ENCODE data around the gene AQP1. TPM values are rescaled to one million over a fixed set of nuclear protein-coding genes. Genes with fewer than 3 reads are reported as not detected.
A peak's percentile ranks its signal among the peaks of the same experiment; 100 is the strongest.

AQP1 gene
- total and polyA plus RNA-seq, 11 donors = 113 to 420 (median 210) TPM

DNA sequence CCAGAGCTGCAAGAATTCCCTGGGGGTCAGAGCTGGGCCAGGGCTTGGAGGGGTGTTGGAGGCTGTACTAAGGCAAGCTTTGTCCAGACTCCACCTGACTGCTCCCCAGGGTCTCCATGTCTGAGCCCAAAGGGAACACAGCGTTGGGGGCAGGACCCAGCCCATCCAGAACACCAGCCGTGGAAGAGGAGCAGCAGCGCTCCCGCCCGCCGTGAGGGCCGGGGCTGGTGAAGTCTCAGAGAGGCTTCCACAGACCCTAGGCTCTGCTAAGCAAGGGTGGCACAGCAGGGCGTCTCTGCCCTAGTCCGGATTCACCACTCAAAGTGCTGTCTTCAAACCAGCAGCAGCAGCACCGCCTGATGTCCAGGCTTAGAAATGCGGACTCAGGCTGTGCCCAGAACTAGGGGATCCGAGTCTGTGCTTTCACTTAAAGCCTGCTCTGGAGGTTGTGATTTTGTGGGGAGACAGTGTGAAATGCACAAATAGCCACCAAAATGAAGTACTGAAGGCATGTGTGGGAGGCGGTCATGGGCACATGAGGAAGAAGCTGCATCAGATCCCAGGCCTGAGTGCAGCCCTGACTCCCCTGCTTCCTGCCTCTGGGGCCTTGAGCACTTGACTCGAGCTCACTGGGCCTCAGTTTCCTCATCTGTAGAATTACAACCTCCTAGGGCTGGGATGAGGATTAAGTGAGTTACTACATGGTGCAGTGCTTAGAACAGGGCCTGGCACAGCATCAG lies 16.6 kb upstream of the AQP1 start:
- H3K27ac ChIP-seq = peak overlapping the region in 7 of 12 donors; percentile 15 to 73 (median 70)
- no peak for TF ChIP-seq POLR2A (IDR thresholded peaks at IDR 0.05)
- TF ChIP-seq, protein P1, sequence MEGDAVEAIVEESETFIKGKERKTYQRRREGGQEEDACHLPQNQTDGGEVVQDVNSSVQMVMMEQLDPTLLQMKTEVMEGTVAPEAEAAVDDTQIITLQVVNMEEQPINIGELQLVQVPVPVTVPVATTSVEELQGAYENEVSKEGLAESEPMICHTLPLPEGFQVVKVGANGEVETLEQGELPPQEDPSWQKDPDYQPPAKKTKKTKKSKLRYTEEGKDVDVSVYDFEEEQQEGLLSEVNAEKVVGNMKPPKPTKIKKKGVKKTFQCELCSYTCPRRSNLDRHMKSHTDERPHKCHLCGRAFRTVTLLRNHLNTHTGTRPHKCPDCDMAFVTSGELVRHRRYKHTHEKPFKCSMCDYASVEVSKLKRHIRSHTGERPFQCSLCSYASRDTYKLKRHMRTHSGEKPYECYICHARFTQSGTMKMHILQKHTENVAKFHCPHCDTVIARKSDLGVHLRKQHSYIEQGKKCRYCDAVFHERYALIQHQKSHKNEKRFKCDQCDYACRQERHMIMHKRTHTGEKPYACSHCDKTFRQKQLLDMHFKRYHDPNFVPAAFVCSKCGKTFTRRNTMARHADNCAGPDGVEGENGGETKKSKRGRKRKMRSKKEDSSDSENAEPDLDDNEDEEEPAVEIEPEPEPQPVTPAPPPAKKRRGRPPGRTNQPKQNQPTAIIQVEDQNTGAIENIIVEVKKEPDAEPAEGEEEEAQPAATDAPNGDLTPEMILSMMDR (IDR thresholded peaks at IDR 0.05) = no peak
- no peaks in the 10 kb centered on the region for H3K27me3 ChIP-seq
- 64 to 87% (median 84%) methylated on average over 5 to 14 of the region's 14 CpGs for WGBS, 4 donors
- peak in 1 of 5 donors; percentile 30 for DNase-seq
- H3K9me3 ChIP-seq = peaks cover 0 to 6% (median 0%) of the 10 kb centered on the region in 12 donors
- no peaks in the 10 kb centered on the region for H3K36me3 ChIP-seq
- H3K4me1 ChIP-seq = peaks cover 19 to 80% (median 66%) of the 10 kb centered on the region in 12 donors
- no peak overlapping the region for H3K4me3 ChIP-seq
- ATAC-seq = no peak
- intact Hi-C loops (cut with DNase I) = loop anchor here in 1 of 10 donors (2.0 kb wide), 1 partner anchor 24 kb away; no protein-coding TSS in a partner anchor

DNA sequence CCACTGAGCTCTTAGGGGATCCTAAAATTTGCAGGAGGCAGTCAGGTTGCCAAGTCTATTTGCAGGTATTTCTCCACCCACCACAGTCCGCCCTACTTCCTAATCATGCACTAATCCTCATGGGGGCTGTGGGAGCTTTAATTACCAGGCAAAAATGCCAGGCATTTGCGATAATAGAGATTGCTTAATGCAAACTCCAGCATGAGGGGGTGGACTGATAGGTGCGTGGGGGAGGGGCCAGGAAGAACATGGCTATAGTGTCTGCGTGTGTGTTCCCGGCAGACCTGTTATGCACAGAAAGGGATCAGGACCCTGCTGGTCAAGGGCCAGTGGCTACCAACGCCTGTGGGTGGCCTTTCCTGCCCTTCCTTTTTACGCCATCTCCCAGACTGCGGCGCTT lies 15.6 kb upstream of the AQP1 start:
- H3K36me3 ChIP-seq = no peaks in the 10 kb centered on the region
- DNase-seq = peak in 1 of 5 donors; percentile 12
- H3K27ac ChIP-seq = peak overlapping the region in 1 of 12 donors; percentile 27
- no peak for ATAC-seq
- H3K9me3 ChIP-seq = peaks cover 0 to under 1% (median 0%) of the 10 kb centered on the region in 12 donors
- TF ChIP-seq, protein P1 (IDR thresholded peaks at IDR 0.05) = no peak
- no peak for TF ChIP-seq POLR2A (IDR thresholded peaks at IDR 0.05)
- intact Hi-C loops (cut with DNase I) = no loop called here
- 68 to 75% (median 71%) methylated on average over 9 of the region's 9 CpGs for WGBS, 4 donors
- H3K27me3 ChIP-seq = no peaks in the 10 kb centered on the region
- H3K4me1 ChIP-seq = peaks cover 19 to 90% (median 73%) of the 10 kb centered on the region in 12 donors
- no peak overlapping the region for H3K4me3 ChIP-seq

DNA sequence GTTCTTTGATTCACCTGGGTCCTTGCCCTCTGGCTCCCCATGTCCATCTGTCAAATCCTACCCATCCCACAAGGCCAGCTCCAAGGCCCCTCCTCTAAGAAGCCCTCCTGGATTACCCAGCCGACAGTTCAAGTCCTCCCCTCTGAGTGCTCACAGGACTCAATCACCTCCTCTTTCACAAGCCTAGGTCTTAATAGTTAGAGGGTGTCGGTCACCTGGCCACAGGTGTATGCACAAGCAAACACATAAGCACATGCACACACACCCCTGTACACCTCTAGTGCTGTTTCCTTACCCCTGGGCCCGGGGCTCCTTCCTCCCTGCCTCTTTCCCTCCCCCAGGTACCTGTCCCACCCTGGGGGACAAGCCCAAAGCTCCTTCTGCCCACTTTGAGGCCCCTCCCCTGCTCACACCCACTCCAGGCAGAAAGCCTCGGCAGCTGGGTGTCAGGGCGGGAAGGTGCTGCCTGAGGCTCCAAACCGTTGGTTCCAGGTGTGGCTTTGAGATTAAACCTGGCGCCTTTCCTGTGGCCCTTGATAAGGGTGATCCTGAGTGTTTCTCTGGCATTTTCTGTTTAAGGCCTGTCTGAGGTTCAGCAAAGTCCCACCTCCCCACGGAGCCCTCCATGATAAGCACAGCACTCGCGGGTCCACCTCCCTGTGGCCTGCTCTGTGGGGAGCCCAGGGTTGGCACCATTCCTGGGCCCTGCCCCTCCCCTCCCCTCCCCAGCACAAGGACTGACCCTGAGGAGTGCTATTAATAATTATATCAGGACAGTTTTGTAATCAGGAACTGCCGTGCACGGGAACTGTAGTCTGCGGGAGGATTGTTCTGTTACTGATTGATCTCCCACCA lies 14.6 kb upstream of the AQP1 start:
- Histone ChIP-seq H3K4me3 (no peak overlapping the region), H3K4me1 (peaks cover 19 to 89% (median 76%) of the 10 kb centered on the region in 12 donors), H3K36me3 (no peaks in the 10 kb centered on the region), H3K27ac (peak overlapping the region in 3 of 12 donors; percentile 8 to 37 (median 27)), H3K27me3 (no peaks in the 10 kb centered on the region), H3K9me3 (no peaks in the 10 kb centered on the region)
- 28 to 37% (median 33%) methylated on average over 13 of the region's 13 CpGs for WGBS, 4 donors
- TF ChIP-seq, protein P1 (IDR thresholded peaks at IDR 0.05) = no peak
- no peak for TF ChIP-seq POLR2A (IDR thresholded peaks at IDR 0.05)
- intact Hi-C loops (cut with DNase I) = no loop called here
- DNase-seq (peak in 1 of 5 donors; percentile 51), ATAC-seq (peak in 2 of 4 donors; percentile 35 to 50)

DNA sequence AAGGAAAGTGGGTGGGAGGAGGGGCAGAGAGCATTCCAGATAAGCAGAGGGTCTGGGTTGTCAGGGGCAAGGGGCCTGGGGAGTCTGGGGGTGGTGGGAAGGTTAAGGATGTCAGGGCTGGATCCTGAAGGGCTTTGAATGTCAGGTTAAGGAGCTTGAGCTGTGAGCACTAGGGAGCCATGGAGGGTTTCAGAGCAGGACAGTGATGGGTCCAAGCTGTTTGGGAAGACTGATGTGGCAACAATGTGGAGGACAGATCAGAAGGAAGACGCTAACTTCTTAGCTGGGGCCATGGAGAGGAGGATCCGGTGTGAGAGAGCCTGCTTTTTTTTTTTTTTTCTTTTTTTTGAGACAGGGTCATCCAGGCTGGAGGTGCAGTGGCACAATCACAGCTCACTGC lies 13.9 kb upstream of the AQP1 start:
- H3K27ac ChIP-seq = peak overlapping the region in 3 of 12 donors; percentile 8 to 42 (median 27)
- TF ChIP-seq, protein P1 (IDR thresholded peaks at IDR 0.05) = no peak
- TF ChIP-seq POLR2A (IDR thresholded peaks at IDR 0.05) = no peak
- peaks cover 19 to 83% (median 72%) of the 10 kb centered on the region in 12 donors for H3K4me1 ChIP-seq

More for the DNA sequence above, 13.9 kb upstream of the AQP1 start:
- intact Hi-C loops (cut with DNase I) = no loop called here
- Histone ChIP-seq H3K27me3 (no peaks in the 10 kb centered on the region), H3K4me3 (no peak overlapping the region), H3K36me3 (no peaks in the 10 kb centered on the region), H3K9me3 (no peaks in the 10 kb centered on the region)
- DNase-seq (no peak), ATAC-seq (no peak)
- WGBS, 4 donors = 55 to 91% (median 80%) methylated on average over 2 of the region's 2 CpGs
